Suprapubic skin (tissue), 4 donors: ENCODE data around the gene SCYGR2. TPM values are rescaled to one million over a fixed set of nuclear protein-coding genes. Genes with fewer than 3 reads are reported as not detected.

ENCODE experiments used
- DNase-seq, 2 donors: peaks; one replicate each; pipeline ENCODE4 v3.0.0-alpha.2; 2019; ENCODE audit warnings: low spot score in 2 of 2
- H3K27ac ChIP-seq: fragments of 200-600 bp; sonication (generic); one replicate; pipeline ENCODE4 v1.5.1; 2019
- H3K27me3 ChIP-seq: fragments of 200-600 bp; sonication (generic); one replicate; pipeline ENCODE4 v1.5.1; 2019
- H3K36me3 ChIP-seq: fragments of 200-600 bp; sonication (generic); one replicate; pipeline ENCODE4 v1.5.1; 2019
- H3K4me1 ChIP-seq: fragments of 200-600 bp; sonication (generic); one replicate; pipeline ENCODE4 v1.5.1; 2019
- H3K4me3 ChIP-seq: fragments of 200-600 bp; sonication (generic); one replicate; pipeline ENCODE4 v1.5.1; 2019; ENCODE audit warnings: mild to moderate bottlenecking
- H3K9me3 ChIP-seq: fragments of 200-600 bp; sonication (generic); one replicate; pipeline ENCODE4 v1.5.1; 2019
- EP300 ChIP-seq: sonication (generic); formaldehyde crosslinking; IDR thresholded peaks from one replicate; pipeline ENCODE4 v1.6.1; 2017; ENCODE audit warnings: antibody characterized with exemption
- POLR2A ChIP-seq, 2 donors: fragments of 450-650 bp; IDR thresholded peaks; one replicate each; pipeline ENCODE4 v1.6.1; 2017; ENCODE audit warnings: antibody characterized with exemption in 2 of 2, mild to moderate bottlenecking in 2 of 2, moderate library complexity in 2 of 2
- POLR2AphosphoS5 ChIP-seq, 3 donors: sonication (generic); formaldehyde crosslinking; IDR thresholded peaks; one replicate each; pipeline ENCODE4 v1.6.1; 2017; ENCODE audit warnings: antibody characterized with exemption in 3 of 3
- WGBS: methylation state at CpG from one replicate; pipeline ENCODE4 v1.1.5; 2018; 5-methylcytosine and 5-hydroxymethylcytosine counted together
- total RNA-seq, 4 donors: library from RNA; depleted of rRNA; stranded (reverse); fragments of >200 nt; gene quantifications; one replicate each; pipeline ENCODE4 v1.1.0, GENCODE V29; 2016
- TF ChIP-seq, protein P1 (sequence below), 2 donors: fragments of 200-600 bp in 1 of 2; fragments of 450-650 bp in 1 of 2; sonication (generic) in 1 of 2; IDR thresholded peaks; one replicate each; pipeline ENCODE4 v1.5.1; 2016 to 2019; ENCODE audit warnings: antibody characterized with exemption in 2 of 2, mild to moderate bottlenecking in 1 of 2, moderate library complexity in 1 of 2

Gene SCYGR2
- total RNA-seq, 4 donors from 2014 or later: 15.5 TPM; not detected in 3

DNA sequence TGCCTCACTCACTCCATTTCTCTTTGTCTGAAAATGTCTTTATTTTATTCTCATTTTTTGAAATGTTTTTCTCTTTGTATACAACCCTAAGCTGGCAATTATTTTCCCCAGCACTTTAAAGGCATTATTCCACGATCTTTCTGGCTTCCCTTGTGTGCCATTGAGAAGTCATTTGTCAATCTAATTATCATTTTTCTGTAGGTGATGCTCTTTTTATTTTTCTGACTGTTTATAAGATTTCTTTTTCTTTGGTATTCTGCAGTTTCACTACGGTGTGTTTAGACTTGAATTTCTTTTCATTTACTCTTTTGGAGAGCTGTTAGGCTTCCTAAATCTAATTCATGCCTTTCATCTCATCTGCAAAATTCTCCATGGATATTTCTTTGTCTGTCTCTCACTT lies 26.7 kb downstream of the SCYGR2 start:
- WGBS: 73% methylated on average over 2 of the region's 2 CpGs
- TF ChIP-seq, protein P1, sequence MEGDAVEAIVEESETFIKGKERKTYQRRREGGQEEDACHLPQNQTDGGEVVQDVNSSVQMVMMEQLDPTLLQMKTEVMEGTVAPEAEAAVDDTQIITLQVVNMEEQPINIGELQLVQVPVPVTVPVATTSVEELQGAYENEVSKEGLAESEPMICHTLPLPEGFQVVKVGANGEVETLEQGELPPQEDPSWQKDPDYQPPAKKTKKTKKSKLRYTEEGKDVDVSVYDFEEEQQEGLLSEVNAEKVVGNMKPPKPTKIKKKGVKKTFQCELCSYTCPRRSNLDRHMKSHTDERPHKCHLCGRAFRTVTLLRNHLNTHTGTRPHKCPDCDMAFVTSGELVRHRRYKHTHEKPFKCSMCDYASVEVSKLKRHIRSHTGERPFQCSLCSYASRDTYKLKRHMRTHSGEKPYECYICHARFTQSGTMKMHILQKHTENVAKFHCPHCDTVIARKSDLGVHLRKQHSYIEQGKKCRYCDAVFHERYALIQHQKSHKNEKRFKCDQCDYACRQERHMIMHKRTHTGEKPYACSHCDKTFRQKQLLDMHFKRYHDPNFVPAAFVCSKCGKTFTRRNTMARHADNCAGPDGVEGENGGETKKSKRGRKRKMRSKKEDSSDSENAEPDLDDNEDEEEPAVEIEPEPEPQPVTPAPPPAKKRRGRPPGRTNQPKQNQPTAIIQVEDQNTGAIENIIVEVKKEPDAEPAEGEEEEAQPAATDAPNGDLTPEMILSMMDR (IDR thresholded peaks at IDR 0.05): no peak
- no peak for TF ChIP-seq POLR2AphosphoS5 (IDR thresholded peaks at IDR 0.05)

DNA sequence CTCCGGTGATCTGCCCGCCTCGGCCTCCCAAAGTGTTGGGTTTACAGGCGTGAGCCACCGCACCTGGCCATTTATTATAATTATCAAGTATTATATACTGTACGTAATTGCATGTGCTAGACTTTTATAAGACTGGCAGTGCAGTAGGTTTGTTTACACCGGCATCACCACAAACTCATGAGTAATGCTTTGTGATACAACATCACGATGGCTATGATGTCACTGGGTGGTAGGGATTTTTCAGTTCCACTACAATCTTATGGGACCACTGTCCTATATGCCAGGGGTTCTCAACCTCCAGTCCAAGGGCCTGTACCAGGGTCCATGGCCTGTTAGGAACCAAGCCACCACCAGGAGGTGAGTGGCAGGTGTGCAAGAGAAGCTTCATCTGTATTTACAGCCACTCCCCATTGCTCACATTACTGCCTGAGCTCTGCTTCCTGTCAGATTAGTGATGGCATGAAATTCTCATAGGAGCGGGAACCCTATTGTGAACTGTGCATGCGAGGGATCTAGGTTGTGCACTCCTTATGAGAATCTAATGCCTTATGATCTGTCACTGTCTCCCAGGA lies 28.0 kb downstream of the SCYGR2 start:
- H3K4me3 ChIP-seq: no peak overlapping the region
- H3K9me3 ChIP-seq: no peaks in the 10 kb centered on the region
- no peaks in the 10 kb centered on the region for H3K4me1 ChIP-seq
- TF ChIP-seq POLR2AphosphoS5 (IDR thresholded peaks at IDR 0.05) (no peak), EP300 (no peak), POLR2A (IDR thresholded peaks at IDR 0.05) (no peak)
- TF ChIP-seq, protein P1 (IDR thresholded peaks at IDR 0.05): no peak
- WGBS: 95% methylated on average over 10 of the region's 10 CpGs
- H3K36me3 ChIP-seq: no peaks in the 10 kb centered on the region
- H3K27me3 ChIP-seq: peaks cover 4% of the 10 kb centered on the region
- H3K27ac ChIP-seq: no peak overlapping the region
- DNase-seq: no peak

More for the DNA sequence above, 26.7 kb downstream of the SCYGR2 start:
- Histone ChIP-seq H3K9me3 (no peaks in the 10 kb centered on the region), H3K27me3 (peaks cover 4% of the 10 kb centered on the region), H3K27ac (no peak overlapping the region), H3K4me3 (no peak overlapping the region), H3K36me3 (no peaks in the 10 kb centered on the region), H3K4me1 (no peaks in the 10 kb centered on the region)
- no peak for DNase-seq

DNA sequence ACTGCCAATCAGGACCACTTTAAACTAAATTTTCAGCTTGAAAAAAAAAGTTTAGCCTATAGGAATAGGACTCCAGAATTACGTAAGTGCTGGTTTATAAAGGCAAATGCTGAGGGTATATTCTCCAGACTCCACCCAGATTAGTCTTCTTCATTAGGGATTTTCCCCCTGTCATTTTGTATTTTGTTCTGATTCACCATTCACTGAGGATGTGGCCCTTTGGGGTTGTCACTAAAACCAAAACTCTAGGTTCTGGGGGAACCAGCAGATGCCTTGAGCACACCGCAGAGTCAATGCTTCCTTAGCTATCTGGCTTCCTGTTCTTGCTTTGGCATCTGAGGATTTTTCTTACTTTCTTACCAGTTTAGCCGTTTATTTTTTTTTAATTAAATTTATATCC lies 29.1 kb downstream of the SCYGR2 start:
- no peaks in the 10 kb centered on the region for H3K4me1 ChIP-seq
- H3K9me3 ChIP-seq: no peaks in the 10 kb centered on the region
- 82% methylated on average over 3 of the region's 3 CpGs for WGBS
- H3K4me3 ChIP-seq: no peak overlapping the region
- H3K27ac ChIP-seq: no peak overlapping the region
- TF ChIP-seq EP300 (no peak), POLR2AphosphoS5 (IDR thresholded peaks at IDR 0.05) (no peak), POLR2A (IDR thresholded peaks at IDR 0.05) (no peak)
- TF ChIP-seq, protein P1 (IDR thresholded peaks at IDR 0.05): no peak
- H3K27me3 ChIP-seq: peaks cover 4% of the 10 kb centered on the region
- no peaks in the 10 kb centered on the region for H3K36me3 ChIP-seq
- DNase-seq: no peak

DNA sequence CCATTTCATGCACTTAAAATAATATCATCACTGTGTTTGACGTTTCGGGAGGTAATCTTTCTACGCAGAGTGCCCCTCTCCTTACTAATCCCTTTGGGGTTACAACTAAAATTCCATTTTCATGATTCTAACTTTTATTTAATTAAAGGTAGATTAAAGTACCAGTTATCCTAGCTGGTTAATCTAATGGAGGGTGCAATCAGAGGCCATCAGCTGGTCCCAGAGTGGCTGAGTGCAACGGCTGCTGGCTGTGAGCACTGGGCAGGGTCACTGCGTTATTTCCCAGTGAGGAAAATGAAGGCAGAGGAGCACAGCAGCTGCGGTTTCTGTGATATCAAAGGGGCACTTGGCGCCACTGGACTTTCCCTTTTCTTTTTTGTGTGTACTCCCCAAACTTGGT lies 30.7 kb downstream of the SCYGR2 start:
- H3K27ac ChIP-seq: no peak overlapping the region
- H3K4me1 ChIP-seq: no peaks in the 10 kb centered on the region
- H3K9me3 ChIP-seq: no peaks in the 10 kb centered on the region
- TF ChIP-seq POLR2AphosphoS5 (IDR thresholded peaks at IDR 0.05) (no peak), EP300 (no peak), POLR2A (IDR thresholded peaks at IDR 0.05) (no peak)
- TF ChIP-seq, protein P1 (IDR thresholded peaks at IDR 0.05): no peak
- H3K36me3 ChIP-seq: no peaks in the 10 kb centered on the region
- H3K4me3 ChIP-seq: no peak overlapping the region
- peaks cover 4% of the 10 kb centered on the region for H3K27me3 ChIP-seq
- no peak for DNase-seq
- WGBS: 80% methylated on average over 7 of the region's 7 CpGs

DNA sequence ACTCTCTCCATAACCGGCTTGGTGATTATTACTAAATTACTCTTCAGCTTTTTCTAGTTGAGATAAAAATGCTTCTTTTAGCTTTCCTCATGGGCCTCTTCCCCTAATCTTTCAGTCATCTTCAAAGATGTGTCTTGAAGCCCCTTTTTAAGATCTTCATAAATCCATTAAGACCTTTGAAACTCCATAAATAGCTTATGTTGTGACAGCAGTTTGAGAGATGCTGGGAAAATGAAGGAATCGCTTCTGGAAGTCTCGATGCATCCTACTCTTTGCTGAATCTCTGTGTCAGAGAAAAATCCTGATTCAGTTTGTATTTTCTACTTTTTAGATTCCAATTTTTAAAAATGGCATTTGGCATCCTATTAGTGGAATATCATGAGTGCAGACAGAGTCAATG lies 31.6 kb downstream of the SCYGR2 start:
- DNase-seq: no peak
- Histone ChIP-seq H3K4me3 (no peak overlapping the region), H3K27me3 (peaks cover 4% of the 10 kb centered on the region), H3K4me1 (no peaks in the 10 kb centered on the region), H3K36me3 (no peaks in the 10 kb centered on the region), H3K9me3 (no peaks in the 10 kb centered on the region), H3K27ac (no peak overlapping the region)
- WGBS: 77% methylated on average over 3 of the region's 3 CpGs
- TF ChIP-seq, protein P1 (IDR thresholded peaks at IDR 0.05): no peak
- TF ChIP-seq POLR2A (IDR thresholded peaks at IDR 0.05): no peak
- TF ChIP-seq POLR2AphosphoS5 (IDR thresholded peaks at IDR 0.05): no peak
- no peak for TF ChIP-seq EP300
